AG04450 (cell line): ENCODE data around the gene DOK6. TPM values are rescaled to one million over a fixed set of nuclear protein-coding genes. Genes with fewer than 3 reads are reported as not detected.

Experiments used
- CTCF ChIA-PET: fragments of 300-600, 350-600 bp; formaldehyde crosslinking; extraction: SDS; loops from one replicate; lab custom pipeline; 2022; ENCODE audit warnings: antibody characterized with exemption, inconsistent platforms; lab: Charles Lee
- POLR2A ChIA-PET: fragments of 350-600 bp; formaldehyde crosslinking; extraction: SDS; loops from one replicate; lab custom pipeline; 2021; ENCODE audit warnings: antibody characterized with exemption, inconsistent platforms; lab: Yijun Ruan, JAX
- DNase-seq: peaks from one replicate; pipeline ENCODE4 v3.0.0-alpha.2; 2011; ENCODE audit warnings: low read depth, low spot score
- H3K27ac ChIP-seq: one replicate; pipeline ENCODE4 v1.5.1; 2012; ENCODE audit warnings: low read depth, low read length, control low read depth
- H3K27me3 ChIP-seq: one replicate; pipeline ENCODE4 v1.6.0; 2012; ENCODE audit warnings: low read length; ENCODE audit not compliant: control insufficient read depth, insufficient read depth
- H3K4me3 ChIP-seq: 2 replicates; pipeline ENCODE4 v1.5.1; 2011; ENCODE audit warnings: mild to moderate bottlenecking, low read depth, low read length, control low read depth
- H3K9me3 ChIP-seq: 2 replicates; pipeline ENCODE4 v1.5.1; 2012; ENCODE audit warnings: low read length; ENCODE audit not compliant: control insufficient read depth, insufficient read depth
- CTCF ChIP-seq: IDR thresholded peaks from 2 replicates; pipeline ENCODE4 v1.5.1; 2011; ENCODE audit warnings: low read depth, low read length, control low read depth, inconsistent platforms
- polyA plus RNA-seq: library from polyadenylated mRNA; depleted of rRNA; stranded (reverse); fragments of >200 nt; gene quantifications from 2 replicates; pipeline ENCODE4 v1.2.3, GENCODE V29; 2011

DOK6 gene
- polyA plus RNA-seq, 1 experiment, result 0.16 TPM

- TF ChIP-seq CTCF, result 0 out of 2 replicates have a peak, but pooled peaks have one; percentile 7
- H3K27me3 ChIP-seq, result no peaks in the 10 kb centered on the region
- no peak for DNase-seq
- CTCF ChIA-PET, result interaction anchor here (1.7 kb wide), 1 partner anchor 499 kb away, joined by 8 read pairs; no protein-coding TSS in a partner anchor
- POLR2A ChIA-PET, result no interaction called here
- no peak overlapping the region for H3K4me3 ChIP-seq
- no peaks in the 10 kb centered on the region for H3K9me3 ChIP-seq
- no peak overlapping the region for H3K27ac ChIP-seq
Measured at GRCh38 chr18:69588301-69588700, 187.6 kb downstream of the DOK6 start.

- no peak for TF ChIP-seq CTCF
- no peaks in the 10 kb centered on the region for H3K9me3 ChIP-seq
Measured at GRCh38 chr18:69590150-69590549, 189.5 kb downstream of the DOK6 start.

GRCh38 chr18:69596345-69596744 is 195.7 kb downstream of the DOK6 start:
- POLR2A ChIA-PET, result no interaction called here
- H3K27ac ChIP-seq, result no peak overlapping the region
- no peaks in the 10 kb centered on the region for H3K27me3 ChIP-seq
- no peaks in the 10 kb centered on the region for H3K9me3 ChIP-seq
- no peak for TF ChIP-seq CTCF
- no peak overlapping the region for H3K4me3 ChIP-seq
- CTCF ChIA-PET, result no interaction called here
- DNase-seq, result no peak

More at GRCh38 chr18:69590150-69590549, 189.5 kb downstream of the DOK6 start:
- POLR2A ChIA-PET, result no interaction called here
- H3K4me3 ChIP-seq, result no peak overlapping the region
- no peaks in the 10 kb centered on the region for H3K27me3 ChIP-seq
- no peak overlapping the region for H3K27ac ChIP-seq
- CTCF ChIA-PET, result no interaction called here
- no peak for DNase-seq

GRCh38 chr18:69597561-69597960 is 196.9 kb downstream of the DOK6 start:
- ChIA-PET POLR2A (no interaction called here), CTCF (no interaction called here)
- DNase-seq, result no peak
- Histone ChIP-seq H3K4me3 (no peak overlapping the region), H3K27ac (no peak overlapping the region), H3K9me3 (no peaks in the 10 kb centered on the region), H3K27me3 (no peaks in the 10 kb centered on the region)
- no peak for TF ChIP-seq CTCF

- ChIA-PET POLR2A (no interaction called here), CTCF (no interaction called here)
- no peak overlapping the region for H3K4me3 ChIP-seq
- DNase-seq, result no peak
- H3K27me3 ChIP-seq, result no peaks in the 10 kb centered on the region
- H3K27ac ChIP-seq, result no peak overlapping the region
- H3K9me3 ChIP-seq, result no peaks in the 10 kb centered on the region
- TF ChIP-seq CTCF, result no peak
Measured at GRCh38 chr18:69599377-69599776, 198.7 kb downstream of the DOK6 start.
